ENCODE results near the gene BCAT1.
"Not testable (repeated sequence)": the region's sequence is repeated elsewhere in the genome, so short reads cannot be mapped to it uniquely, and the experiment has no call there.

BCAT1 gene

GRCh38 chr12:24979976-24980730 lies 31.3 kb upstream of the BCAT1 start:
- no peak for TF ChIP-seq TAF1 (IDR thresholded peaks at IDR 0.05; ENCODE audit: borderline replicate concordance, low read depth, low read length)
- TF ChIP-seq POLR2AphosphoS5 (IDR thresholded peaks at IDR 0.05; ENCODE audit: low read depth, low read length) = no peak
- no peak for TF ChIP-seq POLR2A (IDR thresholded peaks at IDR 0.05; ENCODE audit: low read depth, low read length)
- no peak for DNase-seq (ENCODE audit: insufficient read length)
- FAIRE-seq = no peak

- FAIRE-seq (no peak), DNase-seq (ENCODE audit: insufficient read length) (no peak)
- no peak for TF ChIP-seq TAF1 (IDR thresholded peaks at IDR 0.05; ENCODE audit: borderline replicate concordance, low read depth, low read length)
- no peak for TF ChIP-seq POLR2A (IDR thresholded peaks at IDR 0.05; ENCODE audit: low read depth, low read length)
- no peak for TF ChIP-seq POLR2AphosphoS5 (IDR thresholded peaks at IDR 0.05; ENCODE audit: low read depth, low read length)
These were observed 30.4 kb upstream of the BCAT1 start for GRCh38 chr12:24979329-24979728.

GRCh38 chr12:24977711-24978110 lies 28.8 kb upstream of the BCAT1 start:
- TF ChIP-seq POLR2A (IDR thresholded peaks at IDR 0.05; ENCODE audit: low read depth, low read length) (no peak), POLR2AphosphoS5 (IDR thresholded peaks at IDR 0.05; ENCODE audit: low read depth, low read length) (no peak), TAF1 (IDR thresholded peaks at IDR 0.05; ENCODE audit: borderline replicate concordance, low read depth, low read length) (no peak)
- FAIRE-seq (no peak), DNase-seq (ENCODE audit: insufficient read length) (no peak)

GRCh38 chr12:24977060-24977459 lies 28.2 kb upstream of the BCAT1 start:
- DNase-seq (ENCODE audit: insufficient read length) (no peak), FAIRE-seq (peak; percentile 54)
- no peak for TF ChIP-seq POLR2A (IDR thresholded peaks at IDR 0.05; ENCODE audit: low read depth, low read length)
- TF ChIP-seq POLR2AphosphoS5 (IDR thresholded peaks at IDR 0.05; ENCODE audit: low read depth, low read length) = no peak
- no peak for TF ChIP-seq TAF1 (IDR thresholded peaks at IDR 0.05; ENCODE audit: borderline replicate concordance, low read depth, low read length)

GRCh38 chr12:24975425-24975824 lies 26.5 kb upstream of the BCAT1 start:
- FAIRE-seq = no peak
- TF ChIP-seq POLR2A (IDR thresholded peaks at IDR 0.05; ENCODE audit: low read depth, low read length) = no peak
- no peak for TF ChIP-seq TAF1 (IDR thresholded peaks at IDR 0.05; ENCODE audit: borderline replicate concordance, low read depth, low read length)
- no peak for TF ChIP-seq POLR2AphosphoS5 (IDR thresholded peaks at IDR 0.05; ENCODE audit: low read depth, low read length)
- no peak for DNase-seq (ENCODE audit: insufficient read length)

DNA sequence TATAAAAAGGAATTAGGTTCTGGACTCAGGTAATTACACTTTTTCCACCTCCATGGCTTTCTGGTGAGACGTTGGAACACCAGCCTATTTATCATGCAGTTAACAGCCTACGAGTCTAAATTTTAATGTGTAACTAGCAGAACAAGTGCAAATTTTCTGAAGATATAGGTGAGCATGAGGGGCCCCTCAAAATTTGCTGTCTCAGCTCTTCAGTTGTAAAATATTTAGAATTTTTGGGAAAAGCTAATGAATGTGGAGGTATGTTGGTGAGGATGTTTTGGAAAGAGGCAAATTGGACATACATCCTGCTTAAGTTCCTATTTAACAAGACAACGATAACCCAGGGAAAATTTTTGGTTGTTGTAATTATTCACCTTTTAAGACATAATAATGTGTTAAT lies 25.3 kb upstream of the BCAT1 start:
- FAIRE-seq (no peak), DNase-seq (ENCODE audit: insufficient read length) (no peak)
- TF ChIP-seq POLR2AphosphoS5 (IDR thresholded peaks at IDR 0.05; ENCODE audit: low read depth, low read length) = no peak

DNA sequence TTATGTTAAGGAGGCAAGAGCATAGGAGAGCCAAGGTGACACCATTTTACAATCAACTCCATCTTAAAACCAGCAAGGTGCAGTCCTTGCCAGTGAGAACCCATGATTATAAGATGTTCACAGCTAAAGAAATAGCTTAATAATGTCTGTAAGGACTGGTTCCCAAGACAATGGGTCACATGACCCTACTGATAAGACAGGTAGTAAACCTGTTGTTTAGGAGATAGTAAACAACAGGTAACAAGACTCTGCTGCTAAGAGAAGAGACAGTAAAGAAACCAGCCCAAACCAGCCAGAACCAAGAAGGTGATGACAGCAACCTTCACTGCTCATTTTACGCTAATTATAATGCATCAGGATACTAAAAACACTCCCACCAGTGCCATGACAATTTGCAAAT lies 23.2 kb upstream of the BCAT1 start:
- no peak for DNase-seq (ENCODE audit: insufficient read length)
- FAIRE-seq = no peak
- TF ChIP-seq POLR2A (IDR thresholded peaks at IDR 0.05; ENCODE audit: low read depth, low read length) = no peak
- no peak for TF ChIP-seq POLR2AphosphoS5 (IDR thresholded peaks at IDR 0.05; ENCODE audit: low read depth, low read length)
- TF ChIP-seq TAF1 (IDR thresholded peaks at IDR 0.05; ENCODE audit: borderline replicate concordance, low read depth, low read length) = no peak

DNA sequence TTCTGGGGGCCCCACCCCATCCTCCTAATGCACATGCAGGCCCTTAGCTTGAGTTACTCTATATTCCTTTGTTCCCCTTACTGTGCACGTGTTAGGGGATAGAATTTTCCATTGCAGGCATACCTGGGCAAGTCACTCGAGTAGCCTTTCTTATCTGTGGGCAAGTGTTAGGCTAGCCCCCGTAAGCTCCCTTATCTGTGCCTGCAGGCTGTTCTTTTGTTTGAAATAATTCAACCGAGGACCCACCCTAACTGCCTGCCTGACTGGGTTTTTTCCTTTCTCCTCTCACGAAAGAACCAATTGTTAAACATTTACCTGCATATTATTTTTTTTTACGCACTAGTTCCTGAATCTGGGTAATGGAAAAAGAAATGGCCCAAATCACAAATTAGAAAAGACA lies 21.3 kb upstream of the BCAT1 start:
- no peak for FAIRE-seq
- TF ChIP-seq TAF1 (IDR thresholded peaks at IDR 0.05; ENCODE audit: borderline replicate concordance, low read depth, low read length) (no peak), POLR2A (IDR thresholded peaks at IDR 0.05; ENCODE audit: low read depth, low read length) (no peak), POLR2AphosphoS5 (IDR thresholded peaks at IDR 0.05; ENCODE audit: low read depth, low read length) (no peak)

GRCh38 chr12:24966951-24967564 lies 18.2 kb upstream of the BCAT1 start:
- FAIRE-seq (no peak), DNase-seq (ENCODE audit: insufficient read length) (no peak)
- TF ChIP-seq TAF1 (IDR thresholded peaks at IDR 0.05; ENCODE audit: borderline replicate concordance, low read depth, low read length) = no peak
- TF ChIP-seq POLR2A (IDR thresholded peaks at IDR 0.05; ENCODE audit: low read depth, low read length) = no peak
- TF ChIP-seq POLR2AphosphoS5 (IDR thresholded peaks at IDR 0.05; ENCODE audit: low read depth, low read length) = no peak

More for the DNA sequence above, 21.3 kb upstream of the BCAT1 start:
- DNase-seq (ENCODE audit: insufficient read length) = no peak

GRCh38 chr12:24964342-24964741 lies 15.4 kb upstream of the BCAT1 start:
- no peak for FAIRE-seq
- no peak for TF ChIP-seq POLR2A (IDR thresholded peaks at IDR 0.05; ENCODE audit: low read depth, low read length)
- no peak for TF ChIP-seq POLR2AphosphoS5 (IDR thresholded peaks at IDR 0.05; ENCODE audit: low read depth, low read length)
- TF ChIP-seq TAF1 (IDR thresholded peaks at IDR 0.05; ENCODE audit: borderline replicate concordance, low read depth, low read length) = no peak
- DNase-seq (ENCODE audit: insufficient read length) = no peak

DNA sequence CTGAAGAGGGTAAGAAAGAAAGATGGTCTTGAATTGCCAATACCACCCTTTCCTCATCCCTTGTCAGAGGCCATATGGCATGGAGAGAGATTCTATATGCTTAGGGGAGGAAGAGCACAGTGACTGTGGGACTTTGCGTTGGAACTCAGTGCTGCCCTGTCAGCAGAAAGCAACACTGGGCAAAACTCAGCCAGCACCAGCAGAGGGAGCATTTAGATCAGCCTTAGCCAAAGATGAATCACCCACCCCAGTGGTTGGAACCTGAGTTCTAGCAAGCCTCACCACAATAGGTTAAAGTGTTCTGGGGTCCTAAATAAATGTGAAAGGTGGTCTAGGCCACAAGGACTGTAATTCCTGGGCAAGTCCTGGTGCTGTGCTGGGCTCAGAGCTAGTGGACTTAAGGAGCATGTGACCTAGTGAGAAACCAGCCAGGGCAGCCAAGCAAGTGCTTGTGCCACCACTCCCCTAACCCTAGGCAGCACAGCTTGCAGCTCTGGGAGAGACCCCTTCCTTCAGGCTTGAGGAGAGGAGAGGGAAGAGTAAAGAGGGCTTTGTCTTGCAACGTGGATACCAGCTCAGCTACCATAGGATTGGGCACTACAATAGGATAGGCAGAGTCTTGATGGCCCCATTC lies 11.4 kb upstream of the BCAT1 start:
- FAIRE-seq (peak; percentile 86), DNase-seq (ENCODE audit: insufficient read length) (no peak)
- no peak for TF ChIP-seq POLR2AphosphoS5 (IDR thresholded peaks at IDR 0.05; ENCODE audit: low read depth, low read length)
- no peak for TF ChIP-seq TAF1 (IDR thresholded peaks at IDR 0.05; ENCODE audit: borderline replicate concordance, low read depth, low read length)
- TF ChIP-seq POLR2A (IDR thresholded peaks at IDR 0.05; ENCODE audit: low read depth, low read length) = no peak

- not testable (repeated sequence) for DNase-seq (ENCODE audit: insufficient read length); FAIRE-seq
These were observed 7.5 kb upstream of the BCAT1 start for GRCh38 chr12:24956351-24956750.
